ENCODE results near the gene CAV2.

GRCh38 chr7:116535416-116535815 lies 35.9 kb downstream of the CAV2 start:
- TF ChIP-seq CTCF (IDR thresholded peaks at IDR 0.05; ENCODE audit: low read length) (no peak), EZH2 (optimal IDR thresholded peaks at IDR 0.05; ENCODE audit: low read depth, low read length) (no peak)
